PC-9 (cell line): Measurements from ENCODE around the gene SNX19. TPM values are rescaled to one million over a fixed set of nuclear protein-coding genes. Genes with fewer than 3 reads are reported as not detected.

Source experiments
- BruUV-seq: library from RNA; stranded (reverse); fragments of 400-500 nt; replicated peaks from 2 replicates; lab custom pipeline; 2021; lab: Mats Ljungman, UMichigan
- CTCF ChIA-PET: fragments of 300-600 bp; sonication (Branson Sonifier 250); formaldehyde crosslinking; loops from one replicate; lab custom pipeline; 2022; ENCODE audit warnings: antibody characterized with exemption; lab: Charles Lee
- POLR2A ChIA-PET: fragments of 300-600 bp; sonication (Branson Sonifier 250); formaldehyde crosslinking; loops from one replicate; lab custom pipeline; 2022; ENCODE audit warnings: antibody characterized with exemption; ENCODE audit not compliant: unreplicated experiment; lab: Charles Lee
- DNase-seq, 2 experiments: peaks; one replicate each; pipeline versions ENCODE4 v3.0.0 to v3.0.0-alpha.2; 2015 to 2022; ENCODE audit warnings: mixed read lengths in 1 of 2
- H2AFZ ChIP-seq: fragments of 200-600 bp; sonication (generic); 2 replicates; pipeline ENCODE4 v1.8.1; 2017; ENCODE audit warnings: antibody characterized with exemption
- H3F3A ChIP-seq: fragments of 200-600 bp; sonication (generic); 2 replicates; pipeline ENCODE4 v1.8.1; 2017; ENCODE audit warnings: antibody characterized with exemption, mild to moderate bottlenecking, low read depth; ENCODE audit not compliant: insufficient read depth
- H3K27ac ChIP-seq: fragments of 200-600 bp; sonication (generic); 2 replicates; pipeline ENCODE4 v1.6.1; 2016; ENCODE audit warnings: mixed run types
- H3K27me3 ChIP-seq: fragments of 200-600 bp; sonication (generic); 2 replicates; pipeline ENCODE4 v1.6.1; 2016; ENCODE audit warnings: low read depth, mixed run types; ENCODE audit not compliant: insufficient read depth
- H3K36me3 ChIP-seq: fragments of 200-600 bp; sonication (generic); 2 replicates; pipeline ENCODE4 v1.6.1; 2016; ENCODE audit warnings: low read depth, mixed run types
- H3K4me1 ChIP-seq: fragments of 200-600 bp; sonication (generic); replicated peaks from 2 replicates; pipeline ENCODE4 v1.6.1; 2016; ENCODE audit warnings: mixed run types; ENCODE audit not compliant: insufficient read depth
- H3K4me2 ChIP-seq: fragments of 200-600 bp; sonication (generic); 2 replicates; pipeline ENCODE4 v1.6.1; 2017; ENCODE audit warnings: mixed run types
- H3K4me3 ChIP-seq: fragments of 200-600 bp; sonication (generic); 2 replicates; pipeline ENCODE4 v1.6.1; 2016; ENCODE audit warnings: mixed run types
- H3K79me2 ChIP-seq: fragments of 200-600 bp; sonication (generic); 2 replicates; pipeline ENCODE4 v1.6.1; 2017; ENCODE audit warnings: low read depth, mixed run types
- H3K9me2 ChIP-seq: fragments of 200-600 bp; sonication (generic); 2 replicates; pipeline ENCODE4 v1.8.1; 2017; ENCODE audit warnings: mild to moderate bottlenecking; ENCODE audit not compliant: insufficient read depth
- H3K9me3 ChIP-seq: fragments of 200-600 bp; sonication (generic); 2 replicates; pipeline ENCODE4 v1.8.1; 2016; ENCODE audit warnings: low read depth; ENCODE audit not compliant: insufficient read depth
- H4K20me1 ChIP-seq: fragments of 200-600 bp; sonication (generic); 2 replicates; pipeline ENCODE4 v1.8.1; 2017; ENCODE audit not compliant: insufficient read depth
- CTCF ChIP-seq: fragments of 200-600 bp; sonication (generic); conservative IDR thresholded peaks from 2 replicates; pipeline ENCODE4 v1.6.1; 2017; ENCODE audit warnings: mixed run types, antibody characterized with exemption, mild to moderate bottlenecking, moderate library complexity
- EZH2 ChIP-seq: fragments of 200-600 bp; sonication (generic); IDR thresholded peaks from 2 replicates; pipeline ENCODE4 v1.8.0; 2017; ENCODE audit warnings: antibody characterized with exemption, low read depth
- intact Hi-C: fragments of 100-400 bp; cut with micrococcal nuclease; formaldehyde crosslinking; loops from one replicate; pipeline ENCODE4 v1.10.0; 2022; ENCODE audit not compliant: unreplicated experiment
- total RNA-seq: library from RNA; stranded (reverse); gene quantifications from 2 replicates; pipeline ENCODE4 v1.2.3, GENCODE V29; 2021

SNX19 gene
- total RNA-seq, 1 experiment from 2014 or later = 43.5 TPM

- Histone ChIP-seq H3K79me2 (no peaks in the 10 kb centered on the region), H3K27ac (no peak overlapping the region), H3K4me3 (no peak overlapping the region), H3K36me3 (peaks cover 16% of the 10 kb centered on the region; the same call in 1 of the 2 replicates), H3K9me3 (no peaks in the 10 kb centered on the region), H3K4me1 (no peaks in the 10 kb centered on the region), H2AFZ (no peak overlapping the region), H4K20me1 (peaks cover 7% of the 10 kb centered on the region), H3F3A (peaks cover 11% of the 10 kb centered on the region; the same call in 1 of the 2 replicates), H3K4me2 (no peak overlapping the region), H3K9me2 (no peaks in the 10 kb centered on the region), H3K27me3 (no peaks in the 10 kb centered on the region)
- CTCF ChIA-PET = interaction anchor here (0.6 kb wide), 1 partner anchor 485 kb away, joined by 4 read pairs; no protein-coding TSS in a partner anchor
- no peak for DNase-seq
- TF ChIP-seq CTCF = no peak
- no peak for TF ChIP-seq EZH2
- POLR2A ChIA-PET = no interaction called here
- intact Hi-C loops = loop anchor here (10.0 kb wide), 1 partner anchor 678 kb away; no protein-coding TSS in a partner anchor
- no TSS peak for BruUV-seq
These were observed 23.4 kb downstream of the SNX19 start for GRCh38 chr11:130892861-130893260.

DNA sequence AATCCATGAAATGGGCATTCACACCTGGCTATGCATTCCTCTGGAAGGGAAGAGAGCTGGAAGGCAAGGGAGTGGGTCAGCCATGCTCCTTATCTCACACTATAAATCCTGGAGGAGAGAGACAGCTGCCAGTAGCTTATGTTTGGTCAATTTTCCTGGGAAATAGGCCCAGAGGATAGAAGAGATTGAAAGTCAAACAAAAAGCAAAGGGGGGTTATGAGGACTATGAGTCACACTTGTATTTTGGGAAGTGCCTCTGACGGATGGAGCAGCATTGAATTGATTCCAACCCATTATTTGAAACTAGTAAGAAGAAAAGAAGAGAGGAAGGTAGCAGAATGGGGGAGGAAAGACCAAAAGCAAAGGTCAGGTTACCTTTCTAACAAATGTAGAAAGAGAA, 25.0 kb downstream of the SNX19 start:
- peaks cover 16% of the 10 kb centered on the region; the same call in 1 of the 2 replicates for H3K36me3 ChIP-seq
- H3K27me3 ChIP-seq = no peaks in the 10 kb centered on the region
- H3K4me3 ChIP-seq = no peak overlapping the region
- no peaks in the 10 kb centered on the region for H3K9me3 ChIP-seq
- no peaks in the 10 kb centered on the region for H3K4me1 ChIP-seq
- no peak overlapping the region for H3K27ac ChIP-seq
- no peaks in the 10 kb centered on the region for H3K79me2 ChIP-seq
- peaks cover 7% of the 10 kb centered on the region for H4K20me1 ChIP-seq
- BruUV-seq = no TSS peak
- ChIA-PET CTCF (interaction anchor here (0.6 kb wide), 1 partner anchor 691 kb away, joined by 3 read pairs; no protein-coding TSS in a partner anchor), POLR2A (interaction anchor here (0.6 kb wide), 1 partner anchor 91 kb away, joined by 3 read pairs; no protein-coding TSS in a partner anchor)
- no peak for DNase-seq
- TF ChIP-seq CTCF = no peak
- no peak for TF ChIP-seq EZH2
- no peaks in the 10 kb centered on the region for H3K9me2 ChIP-seq
- peaks cover 11% of the 10 kb centered on the region; the same call in 1 of the 2 replicates for H3F3A ChIP-seq
- H3K4me2 ChIP-seq = no peak overlapping the region
- no peak overlapping the region for H2AFZ ChIP-seq
- intact Hi-C loops = loop anchor here (10.0 kb wide), 1 partner anchor 677 kb away; no protein-coding TSS in a partner anchor

GRCh38 chr11:130890039-130890745, 26.1 kb downstream of the SNX19 start:
- ChIA-PET POLR2A (no interaction called here), CTCF (no interaction called here)
- H3K4me1 ChIP-seq = no peaks in the 10 kb centered on the region
- BruUV-seq = no TSS peak
- TF ChIP-seq EZH2 (no peak), CTCF (no peak)
- H3K36me3 ChIP-seq = peaks cover 16% of the 10 kb centered on the region; the same call in 1 of the 2 replicates
- no peak overlapping the region for H2AFZ ChIP-seq
- 0 out of 2 replicates have a peak, but pooled peaks cover 6% of the 10 kb centered on the region for H3F3A ChIP-seq
- intact Hi-C loops = loop anchor here (10.0 kb wide), 1 partner anchor 675 kb away; no protein-coding TSS in a partner anchor
- H3K27ac ChIP-seq = no peak overlapping the region
- peaks cover 7% of the 10 kb centered on the region for H4K20me1 ChIP-seq
- H3K4me3 ChIP-seq = no peak overlapping the region
- no peaks in the 10 kb centered on the region for H3K79me2 ChIP-seq
- no peaks in the 10 kb centered on the region for H3K27me3 ChIP-seq
- no peak overlapping the region for H3K4me2 ChIP-seq
- no peaks in the 10 kb centered on the region for H3K9me3 ChIP-seq
- DNase-seq = no peak
- H3K9me2 ChIP-seq = no peaks in the 10 kb centered on the region
